ENCODE data around the gene ZFAND2B.

Gene ZFAND2B

GRCh38 chr2:219206328-219207133 lies at the start of gene ZFAND2B:
TSS of gene ZFAND2B (plus strand) at chr2:219206782. CDS start at chr2:219206988, 206 bp downstream.
- DNase-seq: peak; percentile 97

- no peak for DNase-seq
Measured at GRCh38 chr2:219157396-219157795, 49.2 kb upstream of the ZFAND2B start.

- DNase-seq: no peak
Measured at GRCh38 chr2:219158025-219158424, 48.6 kb upstream of the ZFAND2B start.

GRCh38 chr2:219158586-219158985 lies 48.0 kb upstream of the ZFAND2B start:
- no peak for DNase-seq

GRCh38 chr2:219159771-219160185 lies 46.8 kb upstream of the ZFAND2B start:
- DNase-seq: no peak

- peak; percentile 97 for DNase-seq
Measured at GRCh38 chr2:219160186-219161017, 46.2 kb upstream of the ZFAND2B start, which contains the start of gene NHEJ1. TSS of gene NHEJ1 (minus strand) at chr2:219160815. CDS start at chr2:219158362, 2,453 bp downstream.

GRCh38 chr2:219161097-219161496 lies 45.5 kb upstream of the ZFAND2B start:
- DNase-seq: no peak

- DNase-seq: no peak
Measured at GRCh38 chr2:219163156-219163555, 43.4 kb upstream of the ZFAND2B start.

- DNase-seq: no peak
Measured at GRCh38 chr2:219165058-219165911, 41.3 kb upstream of the ZFAND2B start.

GRCh38 chr2:219167997-219168396 lies 38.6 kb upstream of the ZFAND2B start:
- DNase-seq: no peak

- no peak for DNase-seq
Measured at GRCh38 chr2:219168526-219168925, 38.1 kb upstream of the ZFAND2B start.

GRCh38 chr2:219168932-219169331 lies 37.6 kb upstream of the ZFAND2B start:
- no peak for DNase-seq

GRCh38 chr2:219169930-219170654 lies 36.5 kb upstream of the ZFAND2B start, which contains the start of gene SLC23A3:
TSS of gene SLC23A3 (minus strand) at chr2:219170029. CDS start at chr2:219169984, 45 bp downstream.
- DNase-seq: no peak

GRCh38 chr2:219171231-219171651 lies 35.3 kb upstream of the ZFAND2B start:
- peak; percentile 59 for DNase-seq

- DNase-seq: no peak
Measured at GRCh38 chr2:219172231-219173154, 34.1 kb upstream of the ZFAND2B start.

GRCh38 chr2:219173176-219173575 lies 33.4 kb upstream of the ZFAND2B start:
- no peak for DNase-seq

- no peak for DNase-seq
Measured at GRCh38 chr2:219174146-219174545, 32.4 kb upstream of the ZFAND2B start.

GRCh38 chr2:219174801-219175200 lies 31.8 kb upstream of the ZFAND2B start:
- no peak for DNase-seq

- DNase-seq: no peak
Measured at GRCh38 chr2:219175486-219175885, 31.1 kb upstream of the ZFAND2B start.

GRCh38 chr2:219175928-219176817 lies 30.4 kb upstream of the ZFAND2B start:
- peak; percentile 43 for DNase-seq

All from CD4-positive, alpha-beta T cell treated with Interleukin-17A for 4 hours (primary cell).